CD4-positive, alpha-beta T cell treated with Interleukin-17A for 4 hours (primary cell): ENCODE measurements around the gene TPGS2.
"Not testable (repeated sequence)": the region's sequence is repeated elsewhere in the genome, so short reads cannot be mapped to it uniquely, and the experiment has no call there.

Experiments used
- DNase-seq: peaks from one replicate; pipeline ENCODE4 v3.0.0-alpha.2; 2020; ENCODE audit warnings: mixed read lengths

The TPGS2 gene, protein sequence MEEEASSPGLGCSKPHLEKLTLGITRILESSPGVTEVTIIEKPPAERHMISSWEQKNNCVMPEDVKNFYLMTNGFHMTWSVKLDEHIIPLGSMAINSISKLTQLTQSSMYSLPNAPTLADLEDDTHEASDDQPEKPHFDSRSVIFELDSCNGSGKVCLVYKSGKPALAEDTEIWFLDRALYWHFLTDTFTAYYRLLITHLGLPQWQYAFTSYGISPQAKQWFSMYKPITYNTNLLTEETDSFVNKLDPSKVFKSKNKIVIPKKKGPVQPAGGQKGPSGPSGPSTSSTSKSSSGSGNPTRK

DNA sequence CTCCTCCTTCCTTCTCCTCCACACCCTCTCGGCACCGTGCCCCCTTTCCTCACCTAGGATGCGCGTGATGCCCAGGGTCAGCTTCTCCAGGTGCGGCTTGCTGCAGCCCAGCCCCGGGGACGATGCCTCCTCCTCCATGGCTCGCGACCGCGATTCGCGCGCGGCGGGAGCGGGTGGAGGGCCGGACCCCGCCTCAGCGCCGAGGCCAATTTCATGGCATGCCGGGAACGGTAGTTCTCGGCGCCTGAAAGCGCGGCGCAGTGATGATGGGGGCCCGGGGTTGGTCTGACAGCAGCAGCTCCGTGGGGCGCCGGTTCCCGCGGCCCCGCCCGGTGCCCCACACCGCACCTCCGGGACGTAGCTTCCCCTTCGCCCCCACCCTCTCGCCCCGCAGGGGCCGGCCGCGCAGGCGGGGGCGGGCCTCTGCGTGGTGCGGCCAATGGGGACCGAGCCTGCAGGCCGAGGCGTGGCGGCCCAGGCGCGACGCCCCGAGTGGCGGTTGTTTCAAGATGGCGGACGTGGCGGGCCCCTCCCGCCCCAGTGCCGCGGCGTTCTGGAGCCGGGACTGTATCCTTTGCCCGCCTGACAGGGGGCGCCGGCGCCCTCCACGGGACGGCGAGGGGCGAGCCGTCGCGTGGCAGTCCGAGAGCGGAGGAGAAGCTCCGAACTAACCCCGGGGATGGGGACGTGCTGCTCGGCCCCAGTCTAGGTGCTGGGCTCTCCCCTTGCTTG is at the start of gene TPGS2, which contains the start of gene KIAA1328:
Gene TPGS2 (minus strand): TSS at position 373 of the 732 bp plus-strand sequence. CDS start 235 bp downstream, at position 138.
Gene KIAA1328 (plus strand): TSS at position 498 of the 732 bp plus-strand sequence. CDS start 12 bp downstream, at position 510.
- peak; percentile 91 for DNase-seq

DNA sequence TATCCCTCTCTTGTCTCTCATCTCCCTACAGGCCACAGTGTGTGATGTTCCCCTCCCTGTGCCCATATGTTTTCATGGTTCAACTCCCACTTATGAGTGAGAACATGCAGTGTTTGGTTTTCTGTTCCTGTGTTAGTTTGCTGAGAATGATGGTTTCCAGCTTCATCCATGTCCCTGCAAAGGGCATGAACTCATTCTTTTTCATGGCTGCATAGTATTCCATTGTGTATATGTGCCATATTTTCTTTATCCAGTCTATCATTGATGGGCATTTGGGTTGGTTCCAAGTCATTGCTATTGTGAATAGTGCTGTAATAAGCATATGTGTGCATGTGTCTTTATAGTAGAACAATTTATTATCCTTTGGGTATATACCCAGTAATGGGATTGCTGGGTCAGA is 45.0 kb upstream of the TPGS2 start:
- not testable (repeated sequence) for DNase-seq

DNA sequence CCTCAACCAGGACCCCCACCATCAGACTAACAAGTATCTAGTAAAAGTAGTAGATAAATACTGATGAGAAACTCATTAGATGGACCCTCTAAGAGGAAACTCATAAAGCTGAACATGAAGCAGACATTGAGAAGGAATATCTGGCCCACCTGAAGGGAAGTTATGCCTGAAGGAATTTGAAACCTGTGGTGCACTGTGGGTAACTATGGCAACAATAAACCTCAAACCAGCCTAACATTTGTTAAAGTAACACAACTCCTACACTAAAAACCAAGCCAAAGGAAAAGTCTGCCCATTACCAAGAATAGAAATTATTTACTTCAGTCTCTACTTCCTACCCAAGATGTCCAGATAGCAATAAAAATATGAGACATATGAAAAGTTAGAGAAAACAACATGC is 43.5 kb upstream of the TPGS2 start:
- DNase-seq, result no peak

DNA sequence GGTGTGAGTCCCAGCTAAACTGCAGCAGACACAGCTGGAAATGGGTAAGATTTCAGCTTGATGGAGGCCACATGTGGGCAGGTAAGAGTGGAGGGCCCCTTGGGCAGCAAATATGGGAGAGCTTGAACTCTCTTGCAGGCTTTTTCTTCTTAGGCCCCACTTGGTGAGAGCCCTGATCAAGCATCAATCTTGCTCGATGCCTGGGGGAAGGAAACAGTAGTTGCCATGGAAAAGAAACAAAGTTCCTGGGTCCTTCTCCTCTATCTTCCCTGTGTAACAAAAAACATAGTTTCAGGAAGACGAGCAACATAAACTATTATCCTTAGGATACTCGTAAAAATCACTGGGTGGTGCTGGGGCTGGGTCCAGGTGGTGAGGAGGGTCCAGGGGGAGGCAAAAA is 43.0 kb upstream of the TPGS2 start:
- DNase-seq, result no peak

DNA sequence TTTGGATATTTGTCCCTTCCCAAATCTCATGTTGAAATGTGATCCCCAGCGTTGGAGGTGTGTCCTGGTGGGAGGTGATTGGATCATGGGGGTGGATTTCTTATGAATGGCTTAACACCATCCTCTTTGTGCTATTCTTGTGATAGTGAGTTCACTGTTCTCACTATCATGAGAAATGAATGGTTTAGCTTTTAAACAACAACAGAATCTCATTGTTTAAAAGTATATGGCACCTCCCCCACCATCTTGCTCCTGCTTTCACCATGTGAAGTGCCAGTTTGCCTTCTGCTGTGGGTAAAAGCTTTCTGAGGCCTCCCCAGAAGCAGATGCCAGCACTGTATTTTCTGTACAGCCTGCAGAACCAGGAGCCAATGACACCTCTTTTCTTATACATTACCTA is 38.3 kb upstream of the TPGS2 start:
- DNase-seq, result no peak

DNA sequence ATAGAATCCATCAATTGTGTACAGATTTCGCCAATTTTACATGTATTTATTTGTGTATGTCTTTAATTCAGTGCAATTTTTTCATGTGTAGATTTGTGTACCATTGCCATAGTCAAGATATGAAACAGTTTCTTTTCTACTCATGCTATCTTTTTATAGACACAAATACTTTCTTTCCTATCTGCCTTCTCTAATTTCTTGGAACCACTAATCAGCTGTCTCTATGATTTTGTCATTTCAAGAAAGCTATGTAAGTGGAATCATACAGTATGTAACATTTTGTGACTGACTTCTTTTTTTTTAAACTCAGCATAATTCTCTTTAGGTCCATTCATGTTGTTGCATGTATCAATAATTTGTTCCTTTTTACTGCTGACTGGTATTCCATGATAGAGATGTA is 33.4 kb upstream of the TPGS2 start:
- no peak for DNase-seq

DNA sequence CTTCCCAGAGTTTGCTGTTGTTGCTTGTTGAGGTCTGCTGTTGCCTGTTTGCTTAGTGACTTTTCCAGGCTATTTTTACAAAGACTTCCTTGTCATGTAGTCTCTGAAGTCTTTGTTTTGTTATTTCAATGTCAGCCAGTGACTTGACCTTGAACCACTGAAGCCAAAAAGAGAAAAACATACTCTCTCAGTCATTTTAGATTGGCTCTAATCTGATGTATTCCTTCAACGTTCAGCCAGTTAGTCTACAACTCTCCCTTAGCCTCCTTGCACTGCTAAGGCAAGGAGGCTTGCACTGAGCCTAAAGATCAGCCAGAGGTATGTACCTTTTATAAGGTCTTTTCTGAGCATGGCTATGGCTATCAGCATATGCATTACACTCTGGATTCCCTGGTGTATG is 28.0 kb upstream of the TPGS2 start:
- no peak for DNase-seq

DNA sequence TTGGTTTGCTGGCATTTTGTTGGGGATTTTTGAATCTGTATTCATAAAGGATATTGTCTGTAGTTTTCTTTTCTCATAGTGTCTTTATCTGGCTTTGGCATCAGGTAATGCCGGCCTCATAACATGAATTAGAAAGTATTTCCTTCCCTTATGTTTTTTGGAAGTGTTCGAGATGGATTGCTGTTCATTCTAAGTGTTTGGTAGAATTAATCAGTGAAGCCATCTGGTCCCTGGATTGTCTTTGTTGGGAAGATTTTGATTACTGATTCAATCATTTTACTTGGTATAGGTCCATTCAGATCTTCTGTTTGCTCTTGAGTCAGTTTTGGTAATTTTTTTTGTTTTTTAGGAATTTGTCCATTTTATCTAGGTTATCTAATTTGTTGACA is 22.4 kb upstream of the TPGS2 start:
- DNase-seq, result no peak

DNA sequence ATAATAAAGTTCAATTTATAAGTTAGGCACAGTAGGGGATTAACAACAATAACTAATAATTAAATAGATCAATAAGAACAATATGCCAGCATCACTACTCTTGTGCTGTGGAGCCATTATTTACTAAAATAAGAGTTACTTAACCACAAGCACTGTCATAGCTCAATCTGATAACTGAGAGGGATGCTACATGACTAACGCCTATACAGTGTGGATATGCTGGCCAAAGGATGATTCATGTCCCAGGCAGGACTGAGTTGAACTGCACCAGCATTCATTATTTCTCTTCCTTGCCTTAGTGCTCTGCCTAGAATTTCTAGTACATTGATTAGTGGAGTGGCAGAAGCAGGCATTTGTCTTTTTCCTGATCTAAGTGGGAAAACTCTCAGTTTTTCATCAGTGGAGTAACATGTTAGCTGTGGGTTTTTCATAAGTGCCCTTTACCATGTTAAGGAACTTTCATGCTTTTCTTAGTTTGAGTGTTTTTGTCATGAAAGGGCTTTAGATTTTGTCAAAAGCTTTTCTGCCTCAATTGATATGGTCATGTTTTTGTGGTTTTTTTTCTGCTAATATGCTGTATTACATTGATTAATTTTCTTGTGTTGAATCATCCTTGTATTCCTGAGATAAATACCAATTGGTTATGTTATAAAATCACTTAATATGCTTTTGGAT is 21.9 kb upstream of the TPGS2 start:
- DNase-seq, result no peak

DNA sequence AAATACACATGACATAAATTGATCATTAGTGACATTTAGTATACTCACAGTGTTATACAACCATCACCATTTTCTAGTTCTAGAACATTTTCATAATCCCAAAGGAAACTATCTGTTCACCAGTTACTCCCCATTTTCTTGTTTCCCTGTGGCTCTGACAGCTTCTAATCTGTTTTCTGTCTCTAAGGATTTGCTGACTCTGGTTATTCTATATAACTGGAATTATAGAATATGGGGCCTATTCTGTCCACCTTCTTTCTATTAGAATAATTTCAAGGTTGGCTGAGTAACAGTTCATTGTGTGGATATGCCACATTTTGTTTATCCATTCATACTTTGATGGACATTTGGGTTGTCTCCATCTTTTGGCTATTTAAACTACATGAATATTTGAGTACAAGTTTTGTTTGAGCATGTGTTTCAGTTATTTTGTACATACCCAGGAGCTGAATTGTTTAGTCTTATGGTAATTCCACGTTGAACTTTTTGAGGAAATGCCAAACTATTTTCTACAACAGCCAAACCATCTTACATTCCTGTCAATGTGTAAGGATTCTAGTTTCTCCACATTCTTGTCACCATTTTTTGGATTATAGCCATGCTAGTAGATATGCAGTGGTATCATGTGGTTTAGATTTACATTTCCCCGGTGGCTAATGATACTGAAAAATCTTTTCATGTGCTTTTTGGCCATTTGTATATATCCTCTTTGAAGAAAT is 20.6 kb upstream of the TPGS2 start:
- DNase-seq, result no peak

DNA sequence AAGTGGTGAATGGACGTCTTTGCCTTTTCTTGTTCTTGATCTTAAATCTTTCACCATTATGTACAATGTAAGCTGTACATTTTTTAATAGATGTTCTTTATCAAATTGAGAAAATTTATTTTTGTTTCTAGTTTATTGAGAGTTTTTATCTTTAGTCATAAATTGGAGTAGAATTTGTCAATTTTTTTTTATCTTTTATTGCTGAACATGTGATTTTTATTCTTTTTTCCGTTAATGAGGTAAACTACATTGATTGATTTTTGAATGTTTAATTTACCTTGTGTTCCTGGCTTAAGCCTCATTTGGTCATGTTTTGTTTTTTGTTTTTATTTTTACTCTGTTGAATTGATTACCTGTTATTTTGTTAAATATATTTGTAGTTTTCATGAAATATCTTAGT is 19.8 kb upstream of the TPGS2 start:
- no peak for DNase-seq

DNA sequence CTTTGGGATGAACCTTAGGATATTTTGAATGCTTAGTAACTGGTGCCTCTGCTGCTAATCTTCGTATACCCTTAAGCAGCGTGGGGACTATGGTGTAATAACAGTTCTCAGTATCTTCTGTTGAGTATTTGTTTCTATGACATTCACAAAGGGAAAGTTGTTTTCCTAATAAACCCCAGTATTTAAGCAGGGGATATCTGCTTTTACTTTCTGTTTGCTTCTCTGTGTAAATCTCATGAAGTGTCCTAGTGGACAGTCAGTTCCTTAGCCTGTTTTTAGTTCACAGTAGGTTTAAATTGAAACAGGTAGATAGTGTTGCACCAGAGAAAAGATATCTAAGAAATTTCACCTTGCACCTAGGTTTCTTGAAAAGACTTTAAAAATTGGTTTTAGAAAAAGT is 15.0 kb upstream of the TPGS2 start:
- no peak for DNase-seq

DNA sequence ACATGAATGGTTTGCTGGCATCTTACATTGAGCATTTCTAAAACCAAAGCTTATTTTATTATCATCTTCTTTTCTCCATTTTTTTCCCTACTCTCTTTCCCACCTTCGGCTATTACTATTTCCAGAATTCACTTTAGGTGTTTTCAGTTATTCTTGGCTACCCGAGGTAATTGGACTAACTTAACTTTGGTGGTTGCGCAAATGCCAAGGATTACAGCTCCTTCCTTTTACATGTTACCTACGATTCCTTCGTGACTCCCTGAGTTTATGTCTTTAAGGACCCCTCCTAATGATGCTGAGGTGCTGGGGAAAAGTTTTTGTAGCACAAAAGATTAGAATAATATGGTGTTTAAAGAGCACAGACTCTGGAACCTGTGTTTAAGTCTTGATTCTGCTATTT is 14.4 kb upstream of the TPGS2 start:
- DNase-seq, result no peak

DNA sequence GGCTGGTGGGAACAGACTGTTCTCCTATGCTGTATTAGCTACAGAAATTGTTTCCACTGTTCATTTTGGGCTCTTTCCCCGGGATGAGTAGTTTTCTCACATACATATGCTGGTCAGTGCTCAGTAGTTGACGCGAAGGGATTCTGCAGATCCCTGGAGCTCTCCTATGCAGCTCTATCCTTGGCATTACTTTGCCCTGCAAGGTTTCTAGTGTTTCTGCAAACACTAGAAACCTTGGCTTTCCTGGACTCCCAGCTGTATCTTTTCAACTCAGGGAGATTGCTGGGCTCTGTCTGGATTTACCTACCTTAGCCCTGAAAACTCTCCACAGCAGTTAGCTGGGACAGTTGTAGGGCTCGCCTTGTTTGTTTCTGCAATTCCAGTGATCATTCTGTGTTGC is 11.0 kb upstream of the TPGS2 start:
- no peak for DNase-seq

DNA sequence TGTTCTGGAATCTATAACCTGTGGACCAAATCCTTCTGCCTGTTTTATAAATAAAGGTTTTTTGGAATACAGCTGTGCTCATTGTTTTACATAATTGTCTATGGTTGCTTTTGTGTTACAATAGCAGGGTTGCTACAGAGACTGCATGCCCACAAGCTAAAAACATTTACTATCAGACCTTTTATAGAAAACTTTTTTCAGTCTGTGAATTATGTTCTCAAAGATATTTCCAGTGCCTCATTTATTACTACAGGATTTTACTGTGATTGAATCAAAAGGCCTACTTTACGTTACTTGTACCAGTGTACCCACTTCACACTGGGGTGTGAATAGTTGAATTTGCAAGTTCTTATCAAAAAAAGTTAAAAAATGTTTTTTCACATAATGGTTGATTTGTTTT is 7.1 kb upstream of the TPGS2 start:
- DNase-seq, result no peak

DNA sequence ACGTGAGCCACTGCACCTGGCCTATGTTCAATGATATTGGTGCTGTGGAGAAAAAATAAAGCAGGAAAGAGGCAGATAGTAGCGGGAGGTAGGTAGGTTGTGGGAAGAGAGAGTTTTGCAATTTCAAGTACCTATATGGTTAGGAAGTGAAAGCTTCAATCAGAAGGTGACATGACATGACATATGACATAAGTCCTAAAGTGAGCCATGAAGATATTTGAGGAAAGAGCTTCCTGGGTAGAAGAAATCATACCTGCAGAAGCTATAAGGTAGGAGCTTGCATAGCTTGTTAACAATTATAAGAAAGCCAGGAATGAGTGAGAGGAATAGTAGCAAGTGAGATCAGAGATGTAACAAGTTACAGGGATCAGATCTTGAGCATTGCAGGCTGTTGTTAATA is 4.3 kb upstream of the TPGS2 start:
- DNase-seq, result no peak

DNA sequence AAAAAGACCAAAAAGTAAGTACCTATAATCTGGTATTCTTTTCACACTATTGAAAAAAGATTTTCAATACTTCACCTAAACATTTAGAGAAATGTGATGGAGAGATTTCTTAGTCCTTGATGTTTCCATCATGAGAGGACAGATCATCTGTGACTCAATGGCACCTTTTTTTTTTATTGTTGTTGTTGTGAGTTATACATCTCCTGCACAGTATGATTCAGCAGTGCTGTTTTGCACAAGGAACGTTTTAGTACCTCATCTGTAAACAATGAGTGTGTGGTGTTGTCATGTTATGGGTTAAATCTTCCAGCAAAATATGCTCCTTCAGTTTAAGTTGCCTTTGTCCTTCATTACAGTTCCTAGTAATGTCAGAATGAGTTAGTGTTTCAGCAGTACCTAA is 2.3 kb upstream of the TPGS2 start:
- no peak for DNase-seq

DNA sequence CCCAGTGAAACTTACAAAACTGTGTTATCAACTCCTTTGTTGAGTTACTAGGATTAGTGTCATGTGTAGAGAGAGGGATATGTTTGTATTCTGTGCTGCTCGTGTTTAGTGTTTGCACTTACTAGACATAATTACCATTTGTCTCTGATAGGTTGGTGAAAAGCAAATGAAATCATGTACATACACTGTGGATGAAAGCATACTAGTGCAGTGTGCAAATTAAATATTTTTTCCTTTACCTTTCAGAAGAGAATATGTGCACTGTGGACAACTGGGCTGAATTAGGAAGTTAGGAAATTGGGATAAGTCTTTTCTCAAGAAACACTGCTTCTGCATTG is 1.3 kb upstream of the TPGS2 start:
- no peak for DNase-seq

DNA sequence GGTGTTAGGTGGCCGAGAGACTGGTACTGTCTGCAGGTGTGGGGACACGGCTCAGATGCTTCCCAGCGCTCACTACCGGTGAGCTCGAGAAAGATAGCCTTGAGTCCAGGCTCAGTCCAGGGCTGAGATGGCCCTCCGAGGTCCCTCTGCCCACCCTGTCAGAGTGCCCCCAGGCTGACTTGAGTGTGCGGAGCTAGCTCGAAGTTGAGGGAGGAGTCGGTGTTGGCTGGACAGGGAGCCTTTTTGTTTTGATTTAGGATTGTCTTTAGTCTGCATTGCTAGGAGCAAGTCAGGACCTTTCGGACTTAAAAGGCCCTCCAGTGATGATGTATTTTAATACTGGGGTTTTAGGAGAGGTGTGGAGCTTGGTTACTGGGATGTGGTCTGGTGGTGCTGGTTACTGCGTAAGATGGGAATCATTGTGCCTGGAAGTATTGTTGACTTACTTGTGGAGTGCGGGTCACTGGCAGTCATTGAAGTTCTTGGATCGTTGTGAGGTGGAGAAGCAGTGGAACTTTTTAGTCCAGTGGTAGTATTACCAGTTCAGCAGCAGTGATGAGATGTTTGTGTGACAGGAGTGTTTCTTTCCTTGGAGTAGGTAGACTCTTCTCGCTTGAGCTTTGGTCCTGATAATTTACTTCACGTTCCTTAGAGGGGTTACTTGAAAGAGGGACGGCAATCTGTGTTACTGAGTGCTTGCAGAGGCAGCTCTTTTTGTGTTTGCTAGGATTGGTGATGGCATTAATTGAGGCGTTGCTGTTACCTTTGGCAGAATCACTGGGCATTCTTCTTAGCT is 758 bp upstream of the TPGS2 start:
- no peak for DNase-seq

DNA sequence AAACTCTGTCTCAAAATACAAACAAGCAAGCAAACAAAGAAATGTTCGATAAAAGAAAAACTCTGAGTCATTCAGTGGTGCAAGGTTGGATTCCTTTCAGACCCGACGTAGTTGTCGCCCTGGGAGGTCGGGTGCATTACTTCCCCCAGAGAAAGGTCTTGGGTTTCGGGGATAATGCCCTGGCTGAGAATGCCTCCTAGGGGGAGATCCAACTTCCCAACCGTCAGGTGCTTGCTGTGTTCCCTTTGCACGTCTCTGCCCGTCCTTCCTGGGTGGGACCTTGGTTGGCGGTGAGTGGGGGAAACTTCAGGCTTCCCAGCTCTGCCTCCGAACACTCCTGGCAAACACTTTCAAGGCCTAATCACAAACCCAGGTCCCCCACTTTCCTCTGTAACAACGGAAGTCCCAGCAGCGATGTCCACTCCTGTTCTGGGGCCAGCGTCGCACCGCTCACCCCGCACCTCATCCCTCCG is 609 bp downstream of the TPGS2 start:
- DNase-seq, result peak; percentile 33

DNA sequence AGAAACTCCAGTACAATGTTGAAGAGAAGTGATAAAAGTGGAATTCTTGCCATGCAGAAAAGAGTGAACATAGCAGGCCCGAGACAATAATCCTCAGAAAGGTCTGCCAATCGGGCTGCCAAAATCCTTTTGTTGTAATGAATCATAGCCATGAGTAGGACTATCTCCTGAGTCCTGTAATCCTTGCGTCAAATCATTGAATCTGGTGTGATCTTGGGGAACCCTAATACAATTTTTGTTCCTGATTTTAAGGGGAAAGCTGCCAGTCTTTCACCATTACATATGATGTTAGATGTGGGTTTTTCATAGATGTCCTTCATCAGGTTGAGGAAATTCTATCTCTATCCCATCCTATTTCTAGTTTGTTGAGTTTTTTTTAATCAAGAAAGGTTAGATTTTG is 2.2 kb downstream of the TPGS2 start:
- no peak for DNase-seq

DNA sequence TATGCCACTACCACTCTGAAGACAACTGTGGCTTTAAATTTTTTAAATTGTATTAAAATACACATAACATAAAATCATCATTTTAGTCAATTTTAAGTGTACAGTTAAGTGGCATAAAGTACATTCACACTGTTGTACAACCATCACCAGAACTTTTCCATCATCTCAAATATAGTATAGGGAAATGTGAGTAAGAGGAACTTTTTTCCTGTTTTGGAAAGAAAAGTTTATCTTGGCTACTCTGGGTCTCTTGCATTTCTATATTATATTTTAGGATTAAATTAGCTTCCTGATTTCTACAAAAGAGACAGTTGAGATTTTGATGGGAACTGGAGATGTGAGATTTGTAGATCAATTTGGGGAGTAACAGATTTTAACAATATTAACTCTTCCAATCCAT is 3.3 kb downstream of the TPGS2 start:
- no peak for DNase-seq

DNA sequence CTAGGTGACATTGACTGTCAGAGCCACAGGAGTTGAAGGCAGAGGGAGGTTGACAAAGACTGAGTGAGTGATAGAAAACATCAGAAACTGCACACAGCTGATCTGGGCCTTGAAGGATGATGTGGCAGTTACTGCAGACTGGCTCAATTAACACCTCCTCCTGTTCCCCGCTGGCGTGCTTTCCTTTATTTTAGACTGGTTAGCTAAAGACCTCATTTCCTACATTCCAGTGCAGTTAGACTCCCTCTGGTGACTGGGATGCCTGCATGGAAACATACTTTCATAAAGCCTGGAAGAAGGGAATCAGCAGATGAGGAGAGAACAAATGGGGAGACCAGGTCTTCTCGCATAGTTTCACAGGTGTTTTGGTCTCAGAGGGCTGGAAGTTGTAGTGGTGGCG is 7.1 kb downstream of the TPGS2 start:
- DNase-seq, result no peak
